GM21381 (cell line): ENCODE data around the gene ATP2C2.

Experiments used
- ATAC-seq: cut with Tn5 transposase; IDR thresholded peaks from one replicate; pipeline ENCODE4 v1.9.1; 2021; ENCODE audit warnings: mild to moderate bottlenecking, moderate library complexity; ENCODE audit not compliant: unreplicated experiment

The ATP2C2 gene

GRCh38 chr16:84361546-84361945, 6.8 kb upstream of the ATP2C2 start:
- no peak for ATAC-seq

DNA sequence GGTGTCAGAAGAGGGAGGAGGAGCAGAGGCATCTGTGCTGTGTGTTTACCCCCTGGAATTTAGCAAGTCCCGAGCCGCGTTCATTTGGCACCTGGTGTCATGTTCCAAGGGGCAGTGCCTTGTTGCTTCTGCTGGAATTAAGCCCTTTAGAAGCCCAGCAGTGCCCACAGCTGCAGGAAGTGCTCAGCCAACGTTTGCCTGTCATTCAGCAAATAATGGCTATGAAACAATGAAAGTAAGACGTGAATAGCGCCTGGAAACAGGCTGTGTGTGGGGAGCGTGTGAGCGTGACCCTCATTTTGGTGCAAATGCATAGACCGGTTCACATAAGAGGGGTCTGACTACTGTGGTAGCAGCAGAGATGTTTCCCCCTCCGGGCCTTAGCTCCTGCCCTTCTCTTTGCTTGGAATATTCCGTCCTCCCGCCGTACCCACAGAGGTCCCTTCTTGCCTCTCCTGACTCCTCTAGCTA, 5.8 kb upstream of the ATP2C2 start:
- no peak for ATAC-seq

- ATAC-seq: no peak
Observed at GRCh38 chr16:84366208-84366607, 2.1 kb upstream of the ATP2C2 start.

DNA sequence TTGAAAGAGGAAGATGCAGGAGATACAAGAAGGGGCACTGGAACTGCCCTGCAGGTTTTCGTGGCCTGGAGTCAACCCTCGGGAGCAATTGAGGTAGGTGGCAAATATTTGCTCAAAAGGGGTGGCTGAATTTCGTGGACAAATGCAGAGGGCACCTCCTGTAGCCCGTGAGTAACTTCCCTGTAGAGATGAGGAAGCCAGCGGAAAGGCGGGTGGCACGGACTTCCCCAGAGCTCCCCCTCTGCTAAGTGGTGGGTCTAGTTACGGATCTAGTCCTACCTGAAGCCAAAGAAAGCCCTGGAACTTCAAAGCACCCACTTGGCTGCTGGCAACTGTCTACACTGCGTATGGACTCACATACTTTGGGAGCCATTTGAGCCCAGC, 1.0 kb upstream of the ATP2C2 start:
- ATAC-seq: no peak

- ATAC-seq: no peak
Observed at GRCh38 chr16:84367750-84368307, 509 bp upstream of the ATP2C2 start.

GRCh38 chr16:84369105-84369504, 767 bp downstream of the ATP2C2 start:
- no peak for ATAC-seq

DNA sequence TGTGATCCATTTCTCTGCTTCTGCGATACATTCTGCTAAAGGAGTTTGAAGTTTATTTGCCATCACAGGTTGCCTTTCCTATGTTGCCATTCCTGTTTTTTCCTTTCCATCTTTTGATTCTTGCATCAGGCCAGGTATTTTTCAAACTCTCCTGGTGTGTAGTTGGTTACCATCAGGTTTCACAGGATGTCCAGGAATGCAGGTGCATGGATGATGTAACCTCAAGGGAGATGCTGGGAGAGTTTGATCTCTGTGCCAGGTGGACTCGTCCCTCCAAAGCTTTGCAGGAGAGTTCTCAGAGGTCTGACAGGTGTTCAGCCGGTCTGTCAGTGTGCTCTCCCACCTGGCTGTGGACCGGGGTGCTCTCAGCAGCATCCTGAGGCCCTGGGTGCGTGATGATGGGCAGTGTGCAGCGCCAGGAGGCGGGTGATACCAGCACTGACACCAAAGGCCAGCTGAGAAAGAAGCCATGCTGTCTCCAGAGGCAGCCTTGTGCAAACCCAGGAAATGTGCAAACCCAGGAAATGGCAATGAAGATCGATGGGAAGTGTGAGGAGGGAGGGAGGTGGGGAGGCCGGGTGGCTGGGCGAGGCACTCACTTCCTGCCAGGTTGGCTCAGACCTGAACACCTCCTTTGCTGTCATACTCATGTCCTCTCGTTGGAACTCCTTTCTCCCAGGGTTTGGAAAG, 1.7 kb downstream of the ATP2C2 start:
- no peak for ATAC-seq

- ATAC-seq: no peak
Observed at GRCh38 chr16:84370723-84371552, 2.6 kb downstream of the ATP2C2 start.

GRCh38 chr16:84371553-84371865, 3.2 kb downstream of the ATP2C2 start:
- ATAC-seq: no peak

DNA sequence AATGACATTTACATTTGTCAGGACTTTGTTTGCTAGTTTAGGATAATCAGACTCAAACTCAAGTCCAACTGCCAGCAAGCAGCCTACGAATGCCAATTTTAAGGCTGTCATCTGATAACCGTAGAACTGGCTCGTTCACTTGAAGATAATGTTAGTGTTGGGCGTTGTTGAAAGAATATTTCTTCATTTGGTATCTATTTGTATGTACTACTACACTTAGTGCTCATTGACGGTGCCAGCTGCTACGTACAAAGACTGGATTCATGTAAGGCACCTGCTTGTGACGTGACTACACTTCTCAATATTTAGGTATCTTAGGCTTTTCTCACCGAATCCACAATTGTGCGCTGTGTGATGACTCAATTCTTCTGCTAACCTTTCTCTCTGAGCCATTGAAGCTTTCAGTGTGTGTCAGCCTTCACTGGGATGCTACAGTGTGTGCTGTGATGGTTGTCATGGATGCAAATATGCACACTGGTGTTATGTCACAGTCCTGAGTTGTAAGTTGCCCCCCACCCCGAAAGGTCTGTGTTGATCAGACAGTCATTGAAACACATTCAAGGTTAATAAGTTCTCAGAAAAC, 5.7 kb downstream of the ATP2C2 start:
- ATAC-seq: no peak

DNA sequence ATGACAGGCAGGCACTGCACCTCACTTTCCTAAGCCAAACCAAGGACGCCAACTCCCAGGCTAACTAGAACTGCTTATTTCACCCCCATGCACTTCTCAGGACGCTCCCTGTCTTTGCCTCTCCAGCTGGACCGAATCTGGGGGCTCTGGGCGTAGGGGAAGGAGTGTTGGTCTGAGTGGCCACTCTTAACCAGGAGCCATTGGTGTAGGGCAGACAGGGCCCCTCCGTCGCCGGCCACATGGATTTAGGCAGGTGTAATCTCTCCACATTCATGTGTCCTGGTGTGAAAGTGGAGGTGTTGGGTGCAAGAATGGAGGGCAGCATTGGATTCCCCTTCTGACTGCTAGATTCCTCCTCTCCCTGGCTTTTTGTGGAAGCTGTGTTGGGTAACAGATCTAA, 9.8 kb downstream of the ATP2C2 start:
- ATAC-seq: no peak

- no peak for ATAC-seq
Observed at GRCh38 chr16:84378567-84378966, 10.2 kb downstream of the ATP2C2 start.

- ATAC-seq: no peak
Observed at GRCh38 chr16:84379008-84379708, 10.8 kb downstream of the ATP2C2 start.

GRCh38 chr16:84379709-84380362, 11.5 kb downstream of the ATP2C2 start:
- no peak for ATAC-seq

GRCh38 chr16:84380405-84380804, 12.1 kb downstream of the ATP2C2 start:
- ATAC-seq: no peak

GRCh38 chr16:84382396-84382795, 14.1 kb downstream of the ATP2C2 start:
- ATAC-seq: no peak

DNA sequence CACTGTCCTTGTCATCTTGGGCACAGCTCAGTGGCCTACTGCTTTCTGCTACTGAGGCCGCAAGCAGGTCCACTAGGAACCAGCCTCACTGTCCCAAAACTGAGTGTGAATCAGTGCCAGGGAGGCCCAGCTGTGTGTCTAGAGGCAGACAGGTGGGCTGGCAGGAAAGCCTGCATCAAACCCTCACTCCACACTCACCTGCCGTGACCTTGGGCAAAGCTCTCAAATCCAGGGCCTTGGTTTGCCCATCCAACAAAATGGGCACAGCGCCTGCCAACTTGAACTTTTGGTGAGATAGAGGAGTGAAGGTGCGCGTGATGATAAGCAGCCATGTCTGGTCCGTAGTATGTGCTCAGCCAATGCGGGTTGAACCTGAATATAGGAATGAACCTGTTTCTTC, 14.8 kb downstream of the ATP2C2 start:
- no peak for ATAC-seq

DNA sequence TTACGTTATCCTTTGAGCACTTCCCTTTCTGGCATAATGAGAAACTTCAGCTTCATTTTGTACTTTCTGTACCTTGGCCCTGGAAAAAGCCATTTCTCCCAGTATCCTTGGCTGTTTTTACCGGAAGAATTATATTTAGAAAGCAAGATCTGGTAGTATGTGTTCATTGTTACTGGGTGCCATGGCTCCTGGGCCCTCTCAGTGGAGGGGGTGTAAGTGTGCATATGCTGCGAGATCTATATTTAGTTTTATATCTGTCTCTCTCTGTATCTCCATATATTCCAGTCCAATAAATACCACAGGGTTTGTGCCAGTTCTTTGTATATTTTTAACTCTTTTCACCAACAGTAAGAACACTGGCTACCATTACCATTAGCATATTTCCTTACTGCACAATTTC, 17.7 kb downstream of the ATP2C2 start:
- ATAC-seq: no peak

DNA sequence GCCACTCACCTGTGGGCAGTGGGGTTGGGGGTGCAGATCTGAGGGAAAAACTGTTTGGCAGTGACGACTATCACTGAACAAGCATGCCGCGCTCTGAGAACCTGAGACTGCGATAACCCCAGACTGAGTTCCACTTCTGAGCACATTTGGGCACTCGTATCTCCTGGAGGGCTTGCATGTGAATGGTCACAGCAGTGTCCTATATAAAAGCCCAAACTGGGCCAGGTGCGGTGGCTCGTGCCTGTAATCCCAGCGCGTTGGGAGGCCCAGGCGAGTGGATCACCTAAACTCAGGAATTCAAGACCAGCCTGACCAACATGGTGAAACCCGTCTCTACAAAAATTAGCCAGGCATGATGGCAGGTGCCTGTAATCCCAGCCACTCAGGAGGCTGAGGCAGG, 18.7 kb downstream of the ATP2C2 start:
- ATAC-seq: no peak

DNA sequence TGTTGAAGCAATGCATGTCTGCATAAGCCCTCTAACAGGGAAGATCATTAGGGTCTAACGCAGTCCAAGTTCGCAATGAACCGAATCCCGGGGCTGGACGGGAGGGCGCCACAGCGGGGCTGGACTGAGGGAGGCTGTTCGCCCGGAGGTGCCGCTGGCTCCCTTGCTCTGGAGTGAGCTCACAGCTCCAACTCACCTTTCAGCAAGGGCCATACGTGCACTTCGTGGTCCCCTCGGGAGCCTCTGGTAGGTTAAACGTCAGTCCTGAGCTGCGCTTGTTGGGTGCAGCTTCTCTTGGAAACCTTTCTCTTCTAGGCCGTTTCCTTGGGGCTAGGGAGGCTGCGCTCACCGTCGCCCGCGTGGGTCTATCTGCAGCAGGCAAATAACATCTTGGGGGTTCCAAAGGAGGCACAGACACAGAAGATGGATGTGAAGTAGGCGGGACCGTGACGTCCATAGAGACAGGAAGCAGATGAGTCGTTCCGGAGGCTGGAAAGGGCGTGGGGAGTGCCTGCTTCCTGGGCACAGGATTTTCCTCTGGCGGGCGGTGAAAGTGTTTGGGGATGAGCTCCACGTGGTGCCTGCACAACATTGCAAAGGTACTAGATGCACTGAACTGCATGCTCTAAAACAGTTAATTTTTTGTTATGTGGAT, 21.9 kb downstream of the ATP2C2 start:
- ATAC-seq: no peak
